ENCODE data around the gene LSM10. TPM values are rescaled to one million over a fixed set of nuclear protein-coding genes. Genes with fewer than 3 reads are reported as not detected.

The LSM10 gene
- total RNA-seq, 1 experiment from 2014 or later: 42.2 TPM

GRCh38 chr1:36421649-36422048 lies 23.9 kb upstream of the LSM10 start:
- H3K9me3 ChIP-seq (ENCODE audit: control insufficient read depth, low read depth, low read length): no peaks in the 10 kb centered on the region
- no CpG with 5 or more reads among the region's 7 CpGs for WGBS (ENCODE audit: extremely low coverage, insufficient read length, low lambda C conversion rate)
- no peak for TF ChIP-seq CTCF (conservative IDR thresholded peaks at IDR 0.05)

More at GRCh38 chr1:36421649-36422048, 23.9 kb upstream of the LSM10 start:
- Mint-ChIP-seq H3K4me1 (peaks cover 9 to 10% of the 10 kb centered on the region in 2 experiments), H3K4me3 (no peak overlapping the region), H3K27ac (no peak overlapping the region), H3K9me3 (no peaks in the 10 kb centered on the region; a peak in 1 of 5 replicates), H3K27me3 (ENCODE audit: low read depth) (no peaks in the 10 kb centered on the region), H3K36me3 (ENCODE audit: insufficient read depth in 1 of 3, low read depth in 3 of 3) (peaks cover 0 to 3% (median 0%) of the 10 kb centered on the region in 3 experiments; a peak in 1 of 7 replicates)
- Histone ChIP-seq H2AFZ (ENCODE audit: low read length) (no peak overlapping the region), H4K20me1 (ENCODE audit: control insufficient read depth, insufficient read depth, insufficient read length) (no peaks in the 10 kb centered on the region), H2BK15ac (ENCODE audit: low read depth, low read length) (no peak overlapping the region), H2BK5ac (ENCODE audit: insufficient read length, low read length) (no peak overlapping the region), H3K4ac (ENCODE audit: low read depth, low read length) (no peak overlapping the region), H3K18ac (ENCODE audit: insufficient read length, low read depth, low read length) (no peak overlapping the region), H3K23me2 (ENCODE audit: insufficient read length, low read depth, low read length, poor library complexity, severe bottlenecking) (peaks cover 3% of the 10 kb centered on the region), H2BK20ac (ENCODE audit: low read depth, low read length, poor library complexity, severe bottlenecking) (no peak overlapping the region), H3K4me1 (ENCODE audit: insufficient read depth, low read length) (no peaks in the 10 kb centered on the region), H3K27ac (ENCODE audit: insufficient read length, low read depth, low read length) (no peak overlapping the region), H4K5ac (ENCODE audit: insufficient read length, low read depth, low read length) (no peak overlapping the region), H4K8ac (replicated peaks; ENCODE audit: insufficient read length, low read depth, low read length) (no peak overlapping the region), H3K14ac (ENCODE audit: insufficient read depth, low read length) (no peak overlapping the region), H3T11ph (ENCODE audit: low read length) (no peak overlapping the region), H3K79me1 (ENCODE audit: insufficient read depth, low read depth, low read length, poor library complexity, severe bottlenecking) (no peaks in the 10 kb centered on the region), H3K23ac (ENCODE audit: insufficient read length, low read depth, low read length) (no peak overlapping the region), H2BK12ac (ENCODE audit: insufficient read length, low read depth, low read length) (no peak overlapping the region), H4K91ac (ENCODE audit: insufficient read length, low read depth, low read length) (no peak overlapping the region), H2AK5ac (ENCODE audit: insufficient read length, low read length) (no peak overlapping the region), H3K56ac (ENCODE audit: insufficient read length, low read depth, low read length) (no peak overlapping the region), H3K9ac (ENCODE audit: extremely low read depth, insufficient read length, low read length) (no peak overlapping the region), H3K79me2 (ENCODE audit: insufficient read depth, low read length) (no peaks in the 10 kb centered on the region), H3K27me3 (ENCODE audit: insufficient read depth, low read length) (no peaks in the 10 kb centered on the region), H3K4me2 (ENCODE audit: insufficient read depth, insufficient read length, low read length) (no peak overlapping the region), H2BK120ac (ENCODE audit: low read depth, low read length, poor library complexity, severe bottlenecking) (no peak overlapping the region)
- no peak for DNase-seq
